Measurements from ENCODE around the gene HPN.

DNA sequence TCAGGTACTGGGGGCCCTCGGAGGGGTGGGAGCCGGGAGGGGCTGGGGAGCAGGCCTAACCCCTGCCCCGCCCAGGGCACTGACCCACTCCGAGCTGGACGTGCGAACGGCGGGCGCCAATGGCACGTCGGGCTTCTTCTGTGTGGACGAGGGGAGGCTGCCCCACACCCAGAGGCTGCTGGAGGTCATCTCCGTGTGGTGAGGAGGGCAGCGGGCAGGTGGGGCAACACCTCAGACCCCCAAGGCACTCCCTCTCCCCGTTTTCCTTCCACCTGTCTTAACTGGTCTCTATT lies 18.2 kb downstream of the HPN start:
- TF ChIP-seq, protein P1, sequence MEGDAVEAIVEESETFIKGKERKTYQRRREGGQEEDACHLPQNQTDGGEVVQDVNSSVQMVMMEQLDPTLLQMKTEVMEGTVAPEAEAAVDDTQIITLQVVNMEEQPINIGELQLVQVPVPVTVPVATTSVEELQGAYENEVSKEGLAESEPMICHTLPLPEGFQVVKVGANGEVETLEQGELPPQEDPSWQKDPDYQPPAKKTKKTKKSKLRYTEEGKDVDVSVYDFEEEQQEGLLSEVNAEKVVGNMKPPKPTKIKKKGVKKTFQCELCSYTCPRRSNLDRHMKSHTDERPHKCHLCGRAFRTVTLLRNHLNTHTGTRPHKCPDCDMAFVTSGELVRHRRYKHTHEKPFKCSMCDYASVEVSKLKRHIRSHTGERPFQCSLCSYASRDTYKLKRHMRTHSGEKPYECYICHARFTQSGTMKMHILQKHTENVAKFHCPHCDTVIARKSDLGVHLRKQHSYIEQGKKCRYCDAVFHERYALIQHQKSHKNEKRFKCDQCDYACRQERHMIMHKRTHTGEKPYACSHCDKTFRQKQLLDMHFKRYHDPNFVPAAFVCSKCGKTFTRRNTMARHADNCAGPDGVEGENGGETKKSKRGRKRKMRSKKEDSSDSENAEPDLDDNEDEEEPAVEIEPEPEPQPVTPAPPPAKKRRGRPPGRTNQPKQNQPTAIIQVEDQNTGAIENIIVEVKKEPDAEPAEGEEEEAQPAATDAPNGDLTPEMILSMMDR (IDR thresholded peaks at IDR 0.05; ENCODE audit: low read depth, low read length): no peak
- no peak for TF ChIP-seq EZH2phosphoT487 (IDR thresholded peaks at IDR 0.05; ENCODE audit: low read depth)

All from OCI-LY3 (cell line).